ENCODE measurements around the gene TIPRL. TPM values are rescaled to one million over a fixed set of nuclear protein-coding genes. Genes with fewer than 3 reads are reported as not detected.

TIPRL gene
- total and polyA plus RNA-seq, 9 of the 15 experiments (the other 6 are each of a cell fraction or from before 2014, with no cell fraction given) = 41.4 to 90.2 (median 69.9) TPM

DNA sequence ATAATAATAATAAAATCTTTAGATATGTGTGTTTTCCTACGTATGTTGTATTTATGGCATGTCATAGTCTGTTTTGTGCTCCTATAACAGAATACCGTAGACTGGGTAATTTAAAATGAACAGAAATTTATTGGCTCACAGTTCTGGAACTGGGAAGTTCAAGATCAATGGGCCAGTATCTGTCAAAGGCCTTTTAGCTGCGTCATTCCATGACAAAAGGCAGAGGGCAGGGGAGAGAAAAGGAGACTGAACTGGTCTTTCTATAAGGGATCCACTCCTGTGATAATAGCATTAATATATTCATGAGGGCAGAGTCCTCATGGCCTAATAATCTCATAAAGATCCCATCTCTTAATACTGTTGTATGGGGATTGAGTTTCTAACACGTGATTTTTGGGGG is 39.9 kb downstream of the TIPRL start (continued):
- TF ChIP-seq NFE2L1 (tag; IDR thresholded peaks at IDR 0.05; ENCODE audit: borderline replicate concordance, low read depth) (peak; percentile 65; the same call in 1 of the 2 replicates), MEIS2 (IDR thresholded peaks at IDR 0.05; ENCODE audit: partially characterized antibody) (peak; percentile 54), SAP30 (IDR thresholded peaks at IDR 0.05; ENCODE audit: borderline replicate concordance, insufficient read depth, low read depth, low read length, poor library complexity, severe bottlenecking) (no peak), SREBF1 (IDR thresholded peaks at IDR 0.05; ENCODE audit: borderline replicate concordance, low read depth, low read length) (no peak)

- Histone ChIP-seq H3K9me1 (ENCODE audit: control insufficient read depth, insufficient read depth, low read length) (no peaks in the 10 kb centered on the region), H2AFZ (ENCODE audit: low read depth, low read length) (peak overlapping the region; percentile 96), H3K79me2 (ENCODE audit: control insufficient read depth, insufficient read depth, low read length) (peaks cover 25% of the 10 kb centered on the region), H3K4me1 (replicated peaks in 1 of 2; ENCODE audit: control insufficient read depth in 2 of 2, insufficient read depth in 2 of 2, low read length in 2 of 2) (peaks cover 14 to 37% of the 10 kb centered on the region in 2 experiments; a peak in 4 of 5 replicates), H3K27ac (ENCODE audit: extremely low read depth, low read depth, low read length) (peak overlapping the region; percentile 65), H3K27me3 (ENCODE audit: control insufficient read depth in 2 of 2, insufficient read depth in 2 of 2, low read length in 2 of 2) (no peaks in the 10 kb centered on the region), H3K4me3 (peak overlapping the region; percentile 33), H4K20me1 (replicated peaks; ENCODE audit: control insufficient read depth, insufficient read depth, low read length) (no peaks in the 10 kb centered on the region), H3K4me2 (ENCODE audit: insufficient read depth, low read length) (peak overlapping the region; percentile 86), H3K9me3 (replicated peaks; ENCODE audit: control insufficient read depth, insufficient read depth, low read depth, low read length) (no peaks in the 10 kb centered on the region), H3K9ac (ENCODE audit: insufficient read depth in 1 of 2, low read depth in 2 of 2, low read length in 2 of 2) (peak overlapping the region in 1 of 2 experiments; percentile 57; a peak in 2 of 4 replicates), H3K36me3 (ENCODE audit: control insufficient read depth, insufficient read depth, low read length) (no peaks in the 10 kb centered on the region)
- 19% methylated on average over 6 of the region's 6 CpGs for WGBS (ENCODE audit: insufficient coverage, low coverage, missing lambda C conversion rate)
- intact Hi-C loops (cut with micrococcal nuclease) (loop anchor here (5.0 to 10.0 kb wide), 2 partner anchors 58 to 126 kb away; no protein-coding TSS in a partner anchor), in situ Hi-C loops (cut with MboI) (no loop called here)
- FAIRE-seq = peak; percentile 82
- no TSS peak for BruUV-seq (replicated peaks)
- ATAC-seq = peak; percentile 74
- DNase-seq (ENCODE audit: extremely low read depth in 1 of 4, low spot score in 3 of 4) = peak in 2 of 4 experiments; percentile 57 to 76
- CTCF ChIA-PET (ENCODE audit: low intra/inter-chr PET ratio) = no interaction called here
- POLR2A ChIA-PET = interaction anchor here (0.8 to 1.7 kb wide), 6 partner anchors 10 to 86 kb away, joined by 3 to 4 read pairs (median 4); no protein-coding TSS in a partner anchor
- 0 out of 2 replicates have a peak, but pooled peaks have one; percentile 70 for TF ChIP-seq IRF9 (tag; IDR thresholded peaks at IDR 0.05)
- TF ChIP-seq, protein P1, sequence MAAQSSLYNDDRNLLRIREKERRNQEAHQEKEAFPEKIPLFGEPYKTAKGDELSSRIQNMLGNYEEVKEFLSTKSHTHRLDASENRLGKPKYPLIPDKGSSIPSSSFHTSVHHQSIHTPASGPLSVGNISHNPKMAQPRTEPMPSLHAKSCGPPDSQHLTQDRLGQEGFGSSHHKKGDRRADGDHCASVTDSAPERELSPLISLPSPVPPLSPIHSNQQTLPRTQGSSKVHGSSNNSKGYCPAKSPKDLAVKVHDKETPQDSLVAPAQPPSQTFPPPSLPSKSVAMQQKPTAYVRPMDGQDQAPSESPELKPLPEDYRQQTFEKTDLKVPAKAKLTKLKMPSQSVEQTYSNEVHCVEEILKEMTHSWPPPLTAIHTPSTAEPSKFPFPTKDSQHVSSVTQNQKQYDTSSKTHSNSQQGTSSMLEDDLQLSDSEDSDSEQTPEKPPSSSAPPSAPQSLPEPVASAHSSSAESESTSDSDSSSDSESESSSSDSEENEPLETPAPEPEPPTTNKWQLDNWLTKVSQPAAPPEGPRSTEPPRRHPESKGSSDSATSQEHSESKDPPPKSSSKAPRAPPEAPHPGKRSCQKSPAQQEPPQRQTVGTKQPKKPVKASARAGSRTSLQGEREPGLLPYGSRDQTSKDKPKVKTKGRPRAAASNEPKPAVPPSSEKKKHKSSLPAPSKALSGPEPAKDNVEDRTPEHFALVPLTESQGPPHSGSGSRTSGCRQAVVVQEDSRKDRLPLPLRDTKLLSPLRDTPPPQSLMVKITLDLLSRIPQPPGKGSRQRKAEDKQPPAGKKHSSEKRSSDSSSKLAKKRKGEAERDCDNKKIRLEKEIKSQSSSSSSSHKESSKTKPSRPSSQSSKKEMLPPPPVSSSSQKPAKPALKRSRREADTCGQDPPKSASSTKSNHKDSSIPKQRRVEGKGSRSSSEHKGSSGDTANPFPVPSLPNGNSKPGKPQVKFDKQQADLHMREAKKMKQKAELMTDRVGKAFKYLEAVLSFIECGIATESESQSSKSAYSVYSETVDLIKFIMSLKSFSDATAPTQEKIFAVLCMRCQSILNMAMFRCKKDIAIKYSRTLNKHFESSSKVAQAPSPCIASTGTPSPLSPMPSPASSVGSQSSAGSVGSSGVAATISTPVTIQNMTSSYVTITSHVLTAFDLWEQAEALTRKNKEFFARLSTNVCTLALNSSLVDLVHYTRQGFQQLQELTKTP (IDR thresholded peaks at IDR 0.05; ENCODE audit: low read depth in 1 of 2, partially characterized antibody in 2 of 2) = peak; percentile 25 to 37
These were observed 41.7 kb downstream of the TIPRL start for GRCh38 chr1:168220470-168220871.
